Frontal cortex (tissue), 4 donors: Measurements from ENCODE around the gene OPN1LW. TPM values are rescaled to one million over a fixed set of nuclear protein-coding genes. Genes with fewer than 3 reads are reported as not detected.
"Not testable (repeated sequence)": the region's sequence is repeated elsewhere in the genome, so short reads cannot be mapped to it uniquely, and the experiment has no call there.

ENCODE experiments used
- DNase-seq, 2 donors: peaks; one replicate each; pipeline ENCODE4 v3.0.0; 2012; ENCODE audit warnings: low spot score in 2 of 2
- FAIRE-seq: peaks from 2 replicates; lab custom pipeline; 2012; peaks lifted over from hg19 to GRCh38; lab: Jason Lieb, UNC
- total RNA-seq: library from RNA; depleted of rRNA; stranded (reverse); fragments of >200 nt; gene quantifications from one replicate; pipeline ENCODE4 v1.2.3, GENCODE V29; 2014
- donor health status: control.
- donor health status: control.
- donor health status: control.

OPN1LW gene
- total RNA-seq, 1 donor from 2014 or later: not detected

- DNase-seq: no peak
- FAIRE-seq: no peak
Measured at GRCh38 chrX:154131955-154132354, 12.1 kb upstream of the OPN1LW start.

- no peak for FAIRE-seq
Measured at GRCh38 chrX:154132366-154132765, 11.7 kb upstream of the OPN1LW start.

DNA sequence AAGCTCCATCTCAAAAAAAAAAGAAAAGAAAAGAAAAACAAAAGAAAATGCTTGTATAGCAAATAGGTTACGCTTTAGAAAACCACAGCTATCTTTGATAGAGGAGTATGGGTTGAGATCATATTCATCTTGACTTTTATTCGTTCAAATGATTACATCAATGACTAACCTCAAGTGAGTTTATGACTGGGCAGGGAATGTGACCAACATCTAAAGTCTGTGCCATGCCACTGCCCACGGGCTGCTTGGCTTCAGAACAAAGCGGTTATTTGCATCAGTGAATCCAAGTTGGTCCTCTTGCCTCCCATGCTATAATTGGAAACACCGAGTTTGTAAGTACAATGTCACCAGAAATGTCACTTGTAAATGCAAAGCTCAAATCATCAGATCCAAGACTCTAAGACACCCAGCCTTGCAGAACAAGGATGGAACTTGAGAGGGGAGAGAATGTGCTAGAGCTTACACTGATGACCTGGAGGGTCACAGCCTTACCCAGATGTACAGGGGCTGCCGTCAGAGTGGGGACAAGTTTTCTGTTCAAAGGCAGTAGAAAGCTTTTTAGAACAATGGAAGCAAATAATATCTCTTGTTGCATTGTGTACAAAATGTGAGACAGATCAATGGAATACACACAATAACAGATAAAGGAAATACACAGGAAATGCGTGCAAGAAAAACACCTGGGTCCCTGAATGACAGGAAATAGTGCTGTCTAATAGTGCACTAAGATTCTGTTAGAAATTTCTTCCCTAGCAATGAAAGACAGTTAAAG, 8.4 kb upstream of the OPN1LW start:
- no peak for FAIRE-seq

More at GRCh38 chrX:154132366-154132765, 11.7 kb upstream of the OPN1LW start:
- no peak for DNase-seq

DNA sequence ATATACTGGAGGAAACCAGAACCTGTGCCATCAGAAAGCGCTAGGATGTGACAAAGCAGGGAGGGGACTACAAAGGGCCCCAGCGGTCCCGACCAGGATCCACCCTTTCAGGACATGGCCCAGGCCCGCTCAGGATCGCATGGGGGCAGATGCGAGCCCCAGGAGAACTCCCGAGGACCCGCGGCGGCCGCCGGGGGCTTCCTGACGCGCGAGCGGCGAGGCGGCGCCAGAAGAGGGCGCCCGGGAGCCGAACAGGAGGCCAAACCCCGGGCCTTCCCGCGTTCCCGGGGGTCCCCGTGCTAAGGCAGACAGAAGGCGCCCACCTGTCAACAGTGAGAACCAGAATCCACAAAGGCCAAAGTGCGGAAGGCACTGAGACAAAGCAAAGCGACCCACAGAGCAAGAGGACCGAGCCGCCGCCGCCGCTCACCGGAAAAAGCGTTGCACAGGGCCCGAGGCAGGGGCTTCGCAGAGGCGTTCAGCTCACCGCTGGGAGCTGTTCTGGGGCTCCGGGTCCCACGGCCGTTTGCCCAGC, 7.3 kb upstream of the OPN1LW start:
- DNase-seq (peak; percentile 50 to 58), FAIRE-seq (no peak)

More for the DNA sequence above, 8.4 kb upstream of the OPN1LW start:
- DNase-seq: no peak

DNA sequence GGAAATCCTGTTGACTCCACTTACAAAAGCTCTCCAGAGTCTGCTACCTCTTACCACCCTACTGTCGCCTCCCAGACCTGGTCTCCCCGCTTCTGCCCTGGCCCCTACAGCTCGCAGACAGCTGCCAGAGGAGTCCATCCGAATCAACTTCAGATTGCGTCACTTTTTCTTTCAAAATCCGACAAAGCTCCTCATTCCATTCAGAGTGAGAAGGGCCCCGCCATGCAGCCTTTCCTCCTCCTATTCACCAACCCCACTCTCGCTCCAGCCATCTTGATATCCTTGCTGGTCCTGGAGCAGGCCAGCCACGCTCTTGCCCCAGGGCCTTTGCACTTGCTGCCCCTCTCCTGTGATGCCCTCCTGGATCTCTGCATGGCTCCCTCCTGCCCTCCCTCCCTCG, 5.2 kb upstream of the OPN1LW start:
- no peak for FAIRE-seq

DNA sequence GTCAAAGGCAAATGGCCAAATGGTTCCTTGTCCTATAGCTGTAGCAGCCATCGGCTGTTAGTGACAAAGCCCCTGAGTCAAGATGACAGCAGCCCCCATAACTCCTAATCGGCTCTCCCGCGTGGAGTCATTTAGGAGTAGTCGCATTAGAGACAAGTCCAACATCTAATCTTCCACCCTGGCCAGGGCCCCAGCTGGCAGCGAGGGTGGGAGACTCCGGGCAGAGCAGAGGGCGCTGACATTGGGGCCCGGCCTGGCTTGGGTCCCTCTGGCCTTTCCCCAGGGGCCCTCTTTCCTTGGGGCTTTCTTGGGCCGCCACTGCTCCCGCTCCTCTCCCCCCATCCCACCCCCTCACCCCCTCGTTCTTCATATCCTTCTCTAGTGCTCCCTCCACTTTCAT, 3.8 kb upstream of the OPN1LW start:
- no peak for FAIRE-seq
- DNase-seq: no peak

More for the DNA sequence above, 5.2 kb upstream of the OPN1LW start:
- DNase-seq: no peak

DNA sequence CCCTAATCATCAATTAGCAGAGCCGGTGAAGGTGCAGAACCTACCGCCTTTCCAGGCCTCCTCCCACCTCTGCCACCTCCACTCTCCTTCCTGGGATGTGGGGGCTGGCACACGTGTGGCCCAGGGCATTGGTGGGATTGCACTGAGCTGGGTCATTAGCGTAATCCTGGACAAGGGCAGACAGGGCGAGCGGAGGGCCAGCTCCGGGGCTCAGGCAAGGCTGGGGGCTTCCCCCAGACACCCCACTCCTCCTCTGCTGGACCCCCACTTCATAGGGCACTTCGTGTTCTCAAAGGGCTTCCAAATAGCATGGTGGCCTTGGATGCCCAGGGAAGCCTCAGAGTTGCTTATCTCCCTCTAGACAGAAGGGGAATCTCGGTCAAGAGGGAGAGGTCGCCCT, 3.3 kb upstream of the OPN1LW start:
- FAIRE-seq: no peak
- DNase-seq: no peak

DNA sequence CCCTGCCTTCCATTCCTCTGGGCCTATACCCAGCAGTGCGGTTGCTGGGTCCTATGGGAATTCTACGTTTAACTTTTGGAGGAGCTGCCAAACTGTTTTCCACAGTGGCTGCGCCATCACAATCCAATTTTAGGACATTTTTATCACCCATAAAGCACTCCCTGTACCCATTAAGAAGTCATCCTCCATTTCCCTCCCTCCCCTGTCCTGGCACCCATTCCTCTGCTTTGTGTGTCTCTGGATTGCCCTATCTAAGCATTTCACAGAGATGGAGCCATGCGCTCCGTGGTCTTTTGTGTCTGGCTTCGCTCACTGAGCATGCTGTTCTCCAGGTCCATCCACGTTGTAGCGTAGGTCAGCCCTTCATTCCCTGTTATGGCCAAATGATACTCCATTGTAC, 1.7 kb upstream of the OPN1LW start:
- FAIRE-seq (no peak), DNase-seq (no peak)

DNA sequence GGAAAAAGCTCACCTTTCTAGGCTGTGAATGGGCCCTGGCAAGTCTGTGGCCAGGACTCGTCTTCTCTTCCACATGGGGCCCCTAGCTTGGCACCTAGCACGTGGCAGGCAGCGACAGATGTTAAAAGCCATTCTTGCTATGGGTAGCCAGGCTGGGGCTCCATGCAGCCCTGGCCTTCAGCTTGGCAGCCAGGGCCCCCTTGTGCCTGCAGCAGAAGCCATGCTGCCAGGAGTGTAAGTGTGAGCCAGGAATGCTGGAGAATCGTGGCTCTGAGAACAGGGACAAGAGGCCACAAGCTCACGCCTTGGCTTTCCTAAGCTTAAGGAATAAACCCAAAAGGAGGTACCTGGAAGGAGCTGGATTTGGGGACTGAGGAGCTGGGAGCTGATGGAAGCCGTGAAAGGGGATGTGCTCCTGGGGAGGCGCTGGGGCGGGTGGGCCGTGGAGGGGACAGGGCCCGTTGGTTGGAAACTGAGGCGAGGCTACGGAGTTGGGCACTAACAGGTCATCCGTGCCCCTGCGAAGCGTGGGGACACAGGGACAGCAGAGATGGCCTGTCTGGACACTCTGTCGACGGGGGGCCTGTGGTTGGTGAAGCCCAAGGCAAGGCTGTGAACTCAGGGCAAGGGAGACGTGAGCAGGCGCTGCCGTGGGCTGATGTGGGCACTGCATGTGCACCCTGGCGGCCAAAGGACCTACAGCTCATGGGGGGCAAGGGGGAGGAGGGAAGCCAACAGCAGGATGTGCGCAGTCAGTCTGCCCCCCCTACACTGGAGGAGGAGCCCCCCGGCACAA, 895 bp upstream of the OPN1LW start:
- FAIRE-seq (no peak), DNase-seq (no peak)

DNA sequence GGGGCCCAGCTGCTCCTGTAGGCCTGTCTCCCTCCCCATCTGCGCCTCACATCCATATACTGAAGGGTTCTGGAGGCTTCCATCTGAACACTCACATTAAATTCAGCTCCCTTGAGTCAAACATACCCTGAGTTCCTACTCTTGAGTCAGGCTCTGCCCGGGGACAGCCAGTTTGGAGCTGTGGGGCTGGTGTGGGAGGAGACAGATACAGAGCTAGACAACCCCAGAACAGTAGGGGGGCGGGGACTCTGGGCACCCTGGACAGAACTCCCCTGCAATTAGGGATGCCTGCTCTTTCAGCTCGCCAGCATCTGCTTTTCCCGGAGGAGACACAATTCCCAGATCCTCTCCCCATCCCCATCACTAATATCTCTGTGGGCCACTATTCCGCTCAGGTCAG, 7.0 kb downstream of the OPN1LW start:
- not testable (repeated sequence) for DNase-seq, FAIRE-seq

DNA sequence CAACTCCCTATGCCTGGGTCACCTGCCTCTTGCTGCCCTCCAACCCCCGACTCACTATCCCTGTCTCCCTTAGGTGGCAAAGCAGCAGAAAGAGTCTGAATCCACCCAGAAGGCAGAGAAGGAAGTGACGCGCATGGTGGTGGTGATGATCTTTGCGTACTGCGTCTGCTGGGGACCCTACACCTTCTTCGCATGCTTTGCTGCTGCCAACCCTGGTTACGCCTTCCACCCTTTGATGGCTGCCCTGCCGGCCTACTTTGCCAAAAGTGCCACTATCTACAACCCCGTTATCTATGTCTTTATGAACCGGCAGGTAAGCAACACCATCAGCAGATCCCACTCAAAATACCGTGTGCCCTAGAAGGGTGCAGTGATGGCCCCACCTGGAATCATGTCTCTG, 12.2 kb downstream of the OPN1LW start:
- FAIRE-seq, DNase-seq: not testable (repeated sequence)

DNA sequence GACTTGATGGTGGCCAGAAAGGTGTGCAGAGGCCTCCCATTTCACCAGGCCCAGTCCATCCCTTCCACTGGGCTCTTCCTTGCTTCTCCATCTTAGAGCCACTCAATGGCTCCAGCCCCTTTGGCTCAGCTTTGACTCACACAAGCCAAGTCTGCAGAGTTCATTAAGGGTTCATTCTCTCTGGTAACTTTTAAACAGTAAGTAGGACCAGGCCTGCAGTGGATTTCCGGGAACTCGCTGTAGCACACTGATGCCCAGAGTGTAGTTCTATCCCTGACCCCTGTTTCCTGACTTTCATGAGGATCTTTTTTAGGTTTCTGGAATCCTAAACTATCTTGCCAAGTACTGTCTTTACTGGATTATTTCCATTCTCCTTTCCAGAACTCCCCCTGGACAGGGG, 13.2 kb downstream of the OPN1LW start:
- FAIRE-seq, DNase-seq: not testable (repeated sequence)

DNA sequence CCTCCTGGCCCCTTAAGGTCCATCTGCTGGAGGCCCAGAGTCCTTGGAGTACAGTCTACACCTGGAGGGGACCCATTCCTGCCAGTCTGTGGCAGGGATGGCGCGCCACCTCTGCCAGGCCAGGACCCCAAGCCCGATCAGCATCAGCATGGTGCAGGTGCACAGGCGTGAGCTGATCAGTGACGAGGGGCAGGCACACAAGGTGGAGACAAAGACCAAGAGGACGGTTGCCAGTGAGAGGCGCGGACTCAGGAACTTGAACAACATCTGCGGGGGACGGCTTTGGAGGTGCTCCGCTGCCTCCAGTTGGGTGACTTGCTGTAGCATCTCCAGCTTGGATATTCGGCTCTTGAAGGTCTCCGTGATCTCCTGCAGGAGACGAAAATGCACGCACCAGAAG, 15.3 kb downstream of the OPN1LW start:
- not testable (repeated sequence) for FAIRE-seq, DNase-seq

DNA sequence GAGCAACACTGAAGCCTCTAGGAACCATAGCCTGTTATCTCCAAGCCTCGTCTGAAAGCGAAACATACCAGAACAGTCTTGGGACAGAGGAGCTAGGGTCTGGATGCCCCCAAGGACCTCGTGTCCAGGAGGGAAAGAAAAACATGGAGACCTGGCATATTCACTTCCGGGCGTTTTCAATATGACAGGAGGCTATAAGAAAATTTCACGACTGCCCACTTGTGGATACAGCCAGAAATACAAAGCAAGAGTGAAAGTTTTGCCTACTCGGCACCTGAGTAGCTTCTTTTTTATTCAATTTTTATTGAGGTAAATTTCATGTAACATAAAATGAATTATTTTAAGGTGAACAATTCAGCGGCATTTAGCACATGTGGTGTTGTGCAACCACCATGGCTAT, 20.9 kb downstream of the OPN1LW start:
- not testable (repeated sequence) for FAIRE-seq, DNase-seq

GRCh38 chrX:154168384-154168783, 24.3 kb downstream of the OPN1LW start:
- DNase-seq, FAIRE-seq: not testable (repeated sequence)

DNA sequence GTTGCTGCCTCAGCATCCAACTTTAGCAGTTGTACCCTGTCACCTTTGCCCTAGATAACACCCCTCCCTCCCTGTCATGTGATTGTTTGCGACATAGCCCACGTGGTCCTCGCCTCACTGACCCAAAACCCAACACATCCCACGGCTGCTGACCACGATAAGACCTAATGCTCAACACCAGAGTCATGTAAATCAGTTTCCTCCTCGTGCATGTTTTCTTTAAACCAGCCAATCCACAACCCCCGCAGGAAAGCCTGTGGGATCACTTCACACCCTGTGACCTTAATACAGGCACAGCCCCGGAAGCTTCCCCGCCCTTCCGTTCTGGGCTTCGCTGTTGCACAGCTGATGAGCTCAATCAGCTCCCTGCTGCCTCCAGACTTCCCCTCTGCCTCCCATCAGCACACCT, 28.5 kb downstream of the OPN1LW start:
- not testable (repeated sequence) for FAIRE-seq, DNase-seq

GRCh38 chrX:154174356-154174755, 30.3 kb downstream of the OPN1LW start:
- FAIRE-seq, DNase-seq: not testable (repeated sequence)

DNA sequence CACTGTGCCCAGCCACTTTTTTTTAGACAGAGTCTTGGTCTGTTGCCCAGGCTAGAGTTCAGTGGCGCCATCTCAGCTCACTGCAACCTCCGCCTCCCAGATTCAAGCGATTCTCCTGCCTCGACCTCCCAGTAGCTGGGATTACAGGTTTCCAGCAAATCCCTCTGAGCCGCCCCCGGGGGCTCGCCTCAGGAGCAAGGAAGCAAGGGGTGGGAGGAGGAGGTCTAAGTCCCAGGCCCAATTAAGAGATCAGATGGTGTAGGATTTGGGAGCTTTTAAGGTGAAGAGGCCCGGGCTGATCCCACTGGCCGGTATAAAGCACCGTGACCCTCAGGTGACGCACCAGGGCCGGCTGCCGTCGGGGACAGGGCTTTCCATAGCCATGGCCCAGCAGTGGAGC, 38.3 kb downstream of the OPN1LW start, which contains the start of gene OPN1MW:
Gene OPN1MW (plus strand): TSS at position 301 of the 400 bp plus-strand sequence. CDS start 82 bp downstream, at position 383.
- not testable (repeated sequence) for FAIRE-seq, DNase-seq

GRCh38 chrX:154183794-154184193, 39.8 kb downstream of the OPN1LW start:
- not testable (repeated sequence) for DNase-seq, FAIRE-seq

DNA sequence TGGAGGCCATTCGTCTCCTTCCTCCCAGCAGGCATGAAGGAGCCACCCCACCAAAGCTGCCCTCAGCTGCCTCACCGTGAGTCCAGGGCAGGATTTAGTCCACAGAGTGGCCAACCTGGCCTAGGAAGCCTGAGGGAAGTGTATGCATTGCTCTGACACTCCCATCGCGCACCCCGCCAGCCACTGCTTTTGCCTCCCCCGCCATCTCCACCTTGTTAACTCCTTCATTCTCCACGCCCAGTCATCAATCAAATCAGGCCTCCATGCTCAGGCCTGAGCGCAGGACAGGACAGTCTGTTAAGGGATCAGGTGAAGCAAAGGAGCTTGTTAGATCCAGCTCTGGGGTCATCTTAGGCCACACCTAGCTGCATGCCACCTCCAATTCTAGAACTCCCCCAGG, 48.8 kb downstream of the OPN1LW start:
- not testable (repeated sequence) for DNase-seq, FAIRE-seq
